ENCODE data around the gene MED25. TPM values are rescaled to one million over a fixed set of nuclear protein-coding genes. Genes with fewer than 3 reads are reported as not detected.

Gene MED25
- total and polyA plus RNA-seq, 5 donors = 37.8 to 50.4 (median 41.5) TPM

DNA sequence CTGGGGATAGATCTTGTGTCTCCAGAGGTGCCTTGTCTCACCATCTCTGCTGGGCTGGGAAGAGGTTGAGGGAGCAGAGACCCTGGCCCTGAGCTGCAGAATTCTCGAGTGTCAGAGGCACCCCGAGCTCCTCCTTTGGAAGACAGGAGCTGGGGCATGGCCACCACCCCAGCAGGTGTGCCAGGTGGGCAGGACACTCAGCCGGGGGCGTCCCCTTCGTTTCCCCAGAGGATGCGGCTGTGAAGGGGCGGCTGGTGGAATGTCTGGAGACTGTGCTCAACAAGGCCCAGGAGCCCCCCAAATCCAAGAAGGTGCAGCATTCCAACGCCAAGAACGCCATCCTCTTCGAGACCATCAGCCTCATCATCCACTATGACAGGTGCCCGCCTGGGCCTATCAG lies 19.5 kb upstream of the MED25 start:
- ATAC-seq = no peak
- no peak overlapping the region for H3K27ac ChIP-seq (ENCODE audit: low read length)
- H3K4me3 ChIP-seq (ENCODE audit: low read length) = no peak overlapping the region
- no peaks in the 10 kb centered on the region for H3K9me3 ChIP-seq (ENCODE audit: control insufficient read depth, low read length)
- H3K4me1 ChIP-seq (ENCODE audit: control insufficient read depth, insufficient read depth, low read length) = no peaks in the 10 kb centered on the region
- DNase-seq = peak in 1 of 3 donors; percentile 52
- H3K27me3 ChIP-seq (ENCODE audit: control insufficient read depth, insufficient read depth) = no peaks in the 10 kb centered on the region
- 94% methylated on average over 11 of the region's 11 CpGs for WGBS
- intact Hi-C loops (cut with DNase I) = no loop called here

DNA sequence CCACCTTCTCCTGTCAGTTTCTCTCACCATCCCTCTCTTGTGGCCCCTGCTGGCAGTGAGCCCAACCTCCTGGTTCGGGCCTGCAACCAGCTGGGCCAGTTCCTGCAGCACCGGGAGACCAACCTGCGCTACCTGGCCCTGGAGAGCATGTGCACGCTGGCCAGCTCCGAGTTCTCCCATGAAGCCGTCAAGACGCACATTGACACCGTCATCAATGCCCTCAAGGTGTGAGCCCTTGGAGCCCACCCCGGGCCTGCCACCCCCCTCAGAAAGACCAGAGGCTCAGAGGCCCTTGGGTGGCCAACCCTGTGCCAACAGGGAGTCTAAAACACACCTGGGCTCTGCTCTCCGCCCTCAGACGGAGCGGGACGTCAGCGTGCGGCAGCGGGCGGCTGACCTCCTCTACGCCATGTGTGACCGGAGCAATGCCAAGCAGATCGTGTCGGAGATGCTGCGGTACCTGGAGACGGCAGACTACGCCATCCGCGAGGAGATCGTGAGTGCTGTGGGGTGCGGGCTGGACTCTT lies 18.8 kb upstream of the MED25 start:
- no peak overlapping the region for H3K4me3 ChIP-seq (ENCODE audit: low read length)
- WGBS = 93% methylated on average over 28 of the region's 28 CpGs
- no peak for ATAC-seq
- no peak overlapping the region for H3K27ac ChIP-seq (ENCODE audit: low read length)
- H3K9me3 ChIP-seq (ENCODE audit: control insufficient read depth, low read length) = no peaks in the 10 kb centered on the region
- intact Hi-C loops (cut with DNase I) = no loop called here
- H3K4me1 ChIP-seq (ENCODE audit: control insufficient read depth, insufficient read depth, low read length) = no peaks in the 10 kb centered on the region
- H3K27me3 ChIP-seq (ENCODE audit: control insufficient read depth, insufficient read depth) = no peaks in the 10 kb centered on the region
- peak in 1 of 3 donors; percentile 58 for DNase-seq

DNA sequence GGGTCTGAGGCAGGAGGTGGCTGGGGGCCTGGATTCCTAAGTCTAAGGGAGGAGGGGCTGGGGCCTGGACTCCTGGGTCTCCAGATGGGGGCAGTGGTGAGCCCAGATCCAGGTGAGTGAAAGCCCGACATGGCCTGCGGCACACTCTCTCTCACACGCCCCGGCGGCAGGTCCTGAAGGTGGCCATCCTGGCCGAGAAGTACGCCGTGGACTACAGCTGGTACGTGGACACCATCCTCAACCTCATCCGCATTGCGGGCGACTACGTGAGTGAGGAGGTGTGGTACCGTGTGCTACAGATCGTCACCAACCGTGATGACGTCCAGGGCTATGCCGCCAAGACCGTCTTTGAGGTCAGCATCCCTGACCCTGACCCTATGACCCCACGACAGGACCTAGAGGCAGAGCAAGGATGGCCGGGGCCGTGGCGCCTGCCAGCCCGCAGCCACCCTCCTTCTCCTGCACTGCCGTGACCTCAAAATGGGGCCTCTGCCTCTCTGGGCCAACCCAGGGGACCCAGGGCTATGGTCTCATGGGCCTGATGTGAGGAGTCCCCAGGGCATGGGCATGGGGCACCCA lies 18.2 kb upstream of the MED25 start:
- WGBS = 93% methylated on average over 25 of the region's 25 CpGs
- Histone ChIP-seq H3K27me3 (ENCODE audit: control insufficient read depth, insufficient read depth) (no peaks in the 10 kb centered on the region), H3K4me1 (ENCODE audit: control insufficient read depth, insufficient read depth, low read length) (no peaks in the 10 kb centered on the region), H3K9me3 (ENCODE audit: control insufficient read depth, low read length) (no peaks in the 10 kb centered on the region), H3K4me3 (ENCODE audit: low read length) (no peak overlapping the region), H3K27ac (ENCODE audit: low read length) (no peak overlapping the region)
- intact Hi-C loops (cut with DNase I) = loop anchor here in 1 of 4 donors (5.0 kb wide), 1 partner anchor 33 kb away; the partner anchor contains the start of gene AP2A1
- ATAC-seq (no peak), DNase-seq (peak in 2 of 3 donors; percentile 54 to 61)

DNA sequence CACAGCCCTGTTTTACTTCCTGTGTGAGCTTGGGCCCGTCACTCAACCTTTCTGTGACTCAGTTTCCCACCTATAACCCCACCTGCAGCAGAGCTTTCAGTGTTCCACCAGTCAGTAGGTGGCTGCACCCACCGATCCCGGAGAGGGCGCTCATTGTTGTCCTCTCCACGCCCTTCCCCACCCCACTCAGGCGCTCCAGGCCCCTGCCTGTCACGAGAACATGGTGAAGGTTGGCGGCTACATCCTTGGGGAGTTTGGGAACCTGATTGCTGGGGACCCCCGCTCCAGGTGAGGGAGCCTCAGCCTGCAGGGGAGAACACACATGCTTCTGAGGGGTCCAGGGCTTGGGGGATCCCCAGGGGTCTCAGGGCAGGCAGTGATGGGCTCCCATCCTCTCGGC lies 17.3 kb upstream of the MED25 start:
- DNase-seq (peak in 1 of 3 donors; percentile 47), ATAC-seq (no peak)
- intact Hi-C loops (cut with DNase I) = loop anchor here in 1 of 4 donors (5.0 kb wide), 1 partner anchor 33 kb away; the partner anchor contains the start of gene AP2A1
- Histone ChIP-seq H3K27ac (ENCODE audit: low read length) (no peak overlapping the region), H3K4me1 (ENCODE audit: control insufficient read depth, insufficient read depth, low read length) (no peaks in the 10 kb centered on the region), H3K4me3 (ENCODE audit: low read length) (no peak overlapping the region), H3K9me3 (ENCODE audit: control insufficient read depth, low read length) (no peaks in the 10 kb centered on the region), H3K27me3 (ENCODE audit: control insufficient read depth, insufficient read depth) (no peaks in the 10 kb centered on the region)
- 95% methylated on average over 10 of the region's 10 CpGs for WGBS

DNA sequence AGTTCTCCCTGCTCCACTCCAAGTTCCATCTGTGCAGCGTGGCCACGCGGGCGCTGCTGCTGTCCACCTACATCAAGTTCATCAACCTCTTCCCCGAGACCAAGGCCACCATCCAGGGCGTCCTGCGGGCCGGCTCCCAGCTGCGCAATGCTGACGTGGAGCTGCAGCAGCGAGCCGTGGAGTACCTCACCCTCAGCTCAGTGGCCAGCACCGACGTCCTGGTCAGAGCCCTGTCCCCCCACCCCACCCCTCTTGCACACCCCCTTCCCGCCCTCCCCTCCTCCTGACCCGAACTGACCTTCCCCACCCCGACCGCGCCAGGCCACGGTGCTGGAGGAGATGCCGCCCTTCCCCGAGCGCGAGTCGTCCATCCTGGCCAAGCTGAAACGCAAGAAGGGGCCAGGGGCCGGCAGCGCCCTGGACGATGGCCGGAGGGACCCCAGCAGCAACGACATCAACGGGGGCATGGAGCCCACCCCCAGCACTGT lies 16.6 kb upstream of the MED25 start:
- Histone ChIP-seq H3K9me3 (ENCODE audit: control insufficient read depth, low read length) (no peaks in the 10 kb centered on the region), H3K4me1 (ENCODE audit: control insufficient read depth, insufficient read depth, low read length) (no peaks in the 10 kb centered on the region), H3K27ac (ENCODE audit: low read length) (peak overlapping the region; percentile 3), H3K4me3 (ENCODE audit: low read length) (peak overlapping the region; percentile 13), H3K27me3 (ENCODE audit: control insufficient read depth, insufficient read depth) (no peaks in the 10 kb centered on the region)
- DNase-seq (peak in 2 of 3 donors; percentile 67 to 69), ATAC-seq (peak in 1 of 2 donors; percentile 3)
- 72% methylated on average over 32 of the region's 32 CpGs for WGBS
- intact Hi-C loops (cut with DNase I) = loop anchor here in 1 of 4 donors (5.0 kb wide), 1 partner anchor 34 kb away; the partner anchor contains the start of gene AP2A1

DNA sequence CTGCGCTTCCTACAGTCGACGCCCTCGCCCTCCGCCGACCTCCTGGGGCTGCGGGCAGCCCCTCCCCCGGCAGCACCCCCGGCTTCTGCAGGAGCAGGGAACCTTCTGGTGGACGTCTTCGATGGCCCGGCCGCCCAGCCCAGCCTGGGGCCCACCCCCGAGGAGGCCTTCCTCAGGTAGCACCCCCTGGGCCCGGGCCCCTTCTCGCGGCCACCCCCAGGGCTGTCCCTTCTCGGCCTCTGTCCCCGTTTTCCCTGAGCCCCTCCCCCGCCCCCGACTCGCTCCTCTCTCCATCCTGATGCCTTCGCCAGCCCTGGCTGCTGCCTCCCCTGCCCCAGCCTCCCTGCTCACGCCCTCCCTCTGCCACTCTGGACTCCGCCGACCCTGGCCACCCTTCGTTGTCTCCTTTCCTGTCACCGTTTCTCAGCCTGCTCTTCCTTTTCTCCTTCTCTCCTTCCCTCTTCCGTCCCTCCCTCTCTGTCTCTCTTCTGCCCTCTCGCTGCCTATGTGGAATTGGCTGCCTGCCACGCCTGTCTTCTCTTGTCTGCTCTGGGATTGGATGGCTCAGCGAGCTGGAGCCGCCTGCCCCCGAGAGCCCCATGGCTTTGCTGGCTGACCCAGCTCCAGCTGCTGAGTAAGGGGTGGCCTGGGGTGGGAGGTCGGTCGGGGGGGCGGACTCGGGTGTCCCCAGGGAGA lies 16.0 kb upstream of the MED25 start:
- peak overlapping the region; percentile 13 for H3K4me3 ChIP-seq (ENCODE audit: low read length)
- peak; percentile 93 to 98 (median 96) for DNase-seq
- no peaks in the 10 kb centered on the region for H3K4me1 ChIP-seq (ENCODE audit: control insufficient read depth, insufficient read depth, low read length)
- no peak overlapping the region for H3K27ac ChIP-seq (ENCODE audit: low read length)
- no peaks in the 10 kb centered on the region for H3K27me3 ChIP-seq (ENCODE audit: control insufficient read depth, insufficient read depth)
- intact Hi-C loops (cut with DNase I) = loop anchor here in 1 of 4 donors (5.0 kb wide), 1 partner anchor 35 kb away; the partner anchor contains the start of gene AP2A1
- WGBS = 42% methylated on average over 37 of the region's 38 CpGs
- ATAC-seq = peak; percentile 72 to 85
- H3K9me3 ChIP-seq (ENCODE audit: control insufficient read depth, low read length) = no peaks in the 10 kb centered on the region

DNA sequence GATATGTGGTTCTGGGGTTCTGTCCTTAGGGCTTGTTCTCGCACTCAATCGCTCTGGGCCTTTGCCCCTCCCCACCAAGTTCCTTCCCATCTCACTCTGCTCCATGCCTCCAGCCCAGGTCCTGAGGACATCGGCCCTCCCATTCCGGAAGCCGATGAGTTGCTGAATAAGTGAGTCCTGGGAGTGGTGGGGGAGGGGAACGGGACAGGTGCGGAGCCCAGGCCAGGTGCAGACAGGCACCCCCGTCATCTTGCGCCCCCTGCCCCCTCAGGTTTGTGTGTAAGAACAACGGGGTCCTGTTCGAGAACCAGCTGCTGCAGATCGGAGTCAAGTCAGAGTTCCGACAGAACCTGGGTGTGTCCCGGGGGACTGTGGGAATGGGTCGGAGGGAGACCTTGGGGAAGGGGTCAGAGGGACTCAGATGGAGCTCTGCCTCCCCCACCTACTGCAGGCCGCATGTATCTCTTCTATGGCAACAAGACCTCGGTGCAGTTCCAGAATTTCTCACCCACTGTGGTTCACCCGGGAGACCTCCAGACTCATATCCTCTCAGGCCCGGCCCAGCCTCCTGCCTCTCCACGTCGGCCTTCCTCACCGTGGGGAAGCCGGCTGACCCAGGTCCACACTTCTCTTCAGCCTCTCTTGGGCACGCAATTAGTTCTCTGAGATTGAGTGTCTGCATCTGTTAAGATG lies 15.1 kb upstream of the MED25 start:
- DNase-seq (peak in 2 of 3 donors; percentile 68 to 70), ATAC-seq (no peak)
- Histone ChIP-seq H3K9me3 (ENCODE audit: control insufficient read depth, low read length) (no peaks in the 10 kb centered on the region), H3K4me3 (ENCODE audit: low read length) (no peak overlapping the region), H3K27ac (ENCODE audit: low read length) (no peak overlapping the region), H3K4me1 (ENCODE audit: control insufficient read depth, insufficient read depth, low read length) (no peaks in the 10 kb centered on the region), H3K27me3 (ENCODE audit: control insufficient read depth, insufficient read depth) (no peaks in the 10 kb centered on the region)
- intact Hi-C loops (cut with DNase I) = loop anchor here in 1 of 4 donors (5.0 kb wide), 1 partner anchor 36 kb away; the partner anchor contains the start of gene AP2A1
- 79% methylated on average over 24 of the region's 24 CpGs for WGBS

DNA sequence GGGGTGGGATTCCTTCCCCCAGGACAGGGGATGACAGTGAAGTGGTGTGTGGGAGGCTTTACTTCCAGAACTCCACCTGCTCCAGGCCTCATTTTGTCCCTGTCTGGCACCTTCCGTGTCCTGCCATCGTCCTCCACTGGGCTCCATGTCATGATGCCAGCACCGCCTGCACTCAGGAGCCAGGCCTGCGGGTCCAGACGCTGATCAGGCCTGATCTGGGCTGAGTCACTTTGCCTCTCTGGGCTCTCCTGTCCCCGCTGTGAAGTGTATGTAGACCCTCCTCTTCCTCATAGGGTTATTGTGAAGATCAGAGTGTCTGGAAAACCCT lies 14.6 kb upstream of the MED25 start:
- intact Hi-C loops (cut with DNase I) = loop anchor here in 1 of 4 donors (5.0 kb wide), 1 partner anchor 36 kb away; the partner anchor contains the start of gene AP2A1
- H3K4me3 ChIP-seq (ENCODE audit: low read length) = no peak overlapping the region
- H3K27ac ChIP-seq (ENCODE audit: low read length) = no peak overlapping the region
- no peaks in the 10 kb centered on the region for H3K9me3 ChIP-seq (ENCODE audit: control insufficient read depth, low read length)
- 93% methylated on average over 6 of the region's 6 CpGs for WGBS
- no peaks in the 10 kb centered on the region for H3K27me3 ChIP-seq (ENCODE audit: control insufficient read depth, insufficient read depth)
- ATAC-seq (no peak), DNase-seq (peak in 1 of 3 donors; percentile 56)
- no peaks in the 10 kb centered on the region for H3K4me1 ChIP-seq (ENCODE audit: control insufficient read depth, insufficient read depth, low read length)

DNA sequence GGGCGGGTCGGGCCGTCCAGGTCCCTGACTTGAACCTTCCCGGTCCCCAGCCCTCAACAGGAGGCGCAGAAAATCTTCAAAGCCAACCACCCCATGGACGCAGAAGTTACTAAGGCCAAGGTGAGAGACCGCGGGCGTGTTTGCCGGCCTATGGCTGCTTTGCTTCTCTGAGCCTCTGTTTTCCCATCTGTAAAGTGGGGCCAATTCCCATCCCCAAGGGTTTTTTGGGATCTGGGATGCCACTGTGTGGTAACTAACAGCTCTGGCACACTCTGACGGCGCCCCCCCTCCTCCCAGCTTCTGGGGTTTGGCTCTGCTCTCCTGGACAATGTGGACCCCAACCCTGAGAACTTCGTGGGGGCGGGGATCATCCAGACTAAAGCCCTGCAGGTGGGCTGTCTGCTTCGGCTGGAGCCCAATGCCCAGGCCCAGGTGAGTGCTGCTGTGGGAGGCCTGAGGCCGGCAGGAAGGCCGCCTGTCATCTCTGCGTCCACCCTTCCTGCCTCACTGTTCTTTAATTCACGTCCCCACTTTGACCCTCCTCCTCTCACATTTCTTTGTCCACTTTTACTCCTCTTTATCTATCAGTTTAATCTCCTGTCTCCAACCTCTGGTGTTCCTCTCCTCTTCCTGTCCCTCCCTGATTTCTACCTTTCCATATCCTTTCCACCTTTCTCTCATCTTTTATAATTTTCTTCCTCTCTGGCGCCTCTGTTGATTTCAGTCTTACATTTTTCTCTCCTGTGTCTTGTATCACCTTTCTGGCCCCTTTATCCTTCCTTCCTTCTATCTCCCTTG lies 12.1 kb upstream of the MED25 start:
- ATAC-seq (no peak), DNase-seq (peak in 2 of 3 donors; percentile 55 to 62)
- no peaks in the 10 kb centered on the region for H3K9me3 ChIP-seq (ENCODE audit: control insufficient read depth, low read length)
- 82% methylated on average over 20 of the region's 20 CpGs for WGBS
- no peak overlapping the region for H3K4me3 ChIP-seq (ENCODE audit: low read length)
- H3K27me3 ChIP-seq (ENCODE audit: control insufficient read depth, insufficient read depth) = no peaks in the 10 kb centered on the region
- intact Hi-C loops (cut with DNase I) = no loop called here
- H3K27ac ChIP-seq (ENCODE audit: low read length) = no peak overlapping the region
- peaks cover 1% of the 10 kb centered on the region for H3K4me1 ChIP-seq (ENCODE audit: control insufficient read depth, insufficient read depth, low read length)

DNA sequence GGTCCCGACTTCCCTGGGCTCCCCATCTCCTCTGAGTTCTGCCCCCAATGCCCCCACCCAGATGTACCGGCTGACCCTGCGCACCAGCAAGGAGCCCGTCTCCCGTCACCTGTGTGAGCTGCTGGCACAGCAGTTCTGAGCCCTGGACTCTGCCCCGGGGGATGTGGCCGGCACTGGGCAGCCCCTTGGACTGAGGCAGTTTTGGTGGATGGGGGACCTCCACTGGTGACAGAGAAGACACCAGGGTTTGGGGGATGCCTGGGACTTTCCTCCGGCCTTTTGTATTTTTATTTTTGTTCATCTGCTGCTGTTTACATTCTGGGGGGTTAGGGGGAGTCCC lies 11.5 kb upstream of the MED25 start:
- DNase-seq = peak in 1 of 3 donors; percentile 63
- no peaks in the 10 kb centered on the region for H3K9me3 ChIP-seq (ENCODE audit: control insufficient read depth, low read length)
- ATAC-seq = no peak
- intact Hi-C loops (cut with DNase I) = no loop called here
- no peak overlapping the region for H3K4me3 ChIP-seq (ENCODE audit: low read length)
- H3K27ac ChIP-seq (ENCODE audit: low read length) = no peak overlapping the region
- H3K4me1 ChIP-seq (ENCODE audit: control insufficient read depth, insufficient read depth, low read length) = peaks cover 1% of the 10 kb centered on the region
- 90% methylated on average over 8 of the region's 8 CpGs for WGBS
- no peaks in the 10 kb centered on the region for H3K27me3 ChIP-seq (ENCODE audit: control insufficient read depth, insufficient read depth)

Data from right cardiac atrium (tissue), 5 donors.